ENCODE results near the gene STX10. TPM values are rescaled to one million over a fixed set of nuclear protein-coding genes. Genes with fewer than 3 reads are reported as not detected.

The STX10 gene
- total and polyA plus RNA-seq, 9 donors, result 15.3 to 57.8 (median 43.0) TPM

DNA sequence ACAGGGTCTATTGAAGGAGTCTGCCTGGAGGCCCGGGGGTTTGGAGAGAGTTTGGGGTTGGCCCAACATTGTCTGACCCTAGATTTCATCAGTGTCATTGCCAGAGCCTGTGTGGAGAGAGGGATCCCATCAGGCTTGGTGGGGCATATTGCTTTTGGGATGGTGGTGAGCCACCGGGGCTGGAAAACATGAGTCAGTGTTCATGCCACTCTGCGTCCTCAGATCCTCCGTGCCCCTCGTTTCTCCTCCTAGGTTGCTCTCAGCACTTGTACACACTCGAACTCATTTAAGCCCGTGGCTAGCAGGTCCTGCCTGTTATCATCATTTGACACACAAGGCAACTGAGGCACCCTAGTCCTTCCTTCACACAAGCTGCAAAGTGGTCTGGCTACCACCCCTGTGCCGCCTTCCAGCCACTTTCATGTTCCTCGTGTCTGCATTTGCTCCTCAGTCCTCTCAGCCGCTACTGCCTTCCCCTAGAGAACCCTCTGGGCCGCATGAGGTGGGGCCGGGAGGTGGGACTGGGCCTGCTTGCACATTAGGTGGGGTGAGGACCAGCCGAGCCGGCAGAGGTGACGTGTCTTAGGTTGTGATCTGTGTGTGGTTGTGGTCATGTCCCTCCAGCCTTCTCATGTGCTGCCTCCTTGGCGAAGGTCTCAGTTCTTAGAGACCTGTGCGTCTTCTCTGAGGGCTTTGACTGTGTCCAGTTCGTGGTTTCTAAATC is 28.5 kb downstream of the STX10 start:
- H3K27me3 ChIP-seq, result no peaks in the 10 kb centered on the region
- no peak overlapping the region for H3K4me3 ChIP-seq
- H3K4me1 ChIP-seq (ENCODE audit: insufficient read depth), result peaks cover 9% of the 10 kb centered on the region
- WGBS, 3 donors, result 78 to 86% (median 83%) methylated on average over 18 of the region's 18 CpGs
- no peaks in the 10 kb centered on the region for H3K36me3 ChIP-seq
- TF ChIP-seq POLR2A (IDR thresholded peaks at IDR 0.05) (no peak), EP300 (IDR thresholded peaks at IDR 0.05) (no peak), CTCF (IDR thresholded peaks at IDR 0.05) (no peak)
- intact Hi-C loops (cut with DNase I), result no loop called here
- H3K27ac ChIP-seq, result no peak overlapping the region
- no peaks in the 10 kb centered on the region for H3K9me3 ChIP-seq
- DNase-seq, result no peak

DNA sequence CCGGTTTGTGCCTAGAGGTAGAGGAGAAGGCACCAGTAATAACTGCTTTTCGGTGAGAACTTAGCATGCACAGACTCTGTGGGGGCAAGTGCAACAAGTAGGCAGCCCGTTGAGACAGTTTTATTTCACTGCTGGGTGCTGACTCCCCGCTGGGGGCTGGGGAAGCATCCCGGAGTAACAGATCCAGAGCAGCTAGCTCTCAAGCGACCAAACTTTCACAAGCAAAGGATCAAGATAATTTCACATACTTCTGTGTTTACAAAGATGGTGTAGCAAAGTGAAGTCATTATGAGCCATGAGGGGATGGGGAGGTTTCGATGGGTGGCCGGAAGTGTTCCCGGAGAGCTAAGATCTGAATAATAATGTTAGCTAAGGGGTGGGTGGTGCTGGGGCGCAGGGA is 29.4 kb downstream of the STX10 start:
- Histone ChIP-seq H3K36me3 (no peaks in the 10 kb centered on the region), H3K4me3 (no peak overlapping the region), H3K9me3 (no peaks in the 10 kb centered on the region), H3K27me3 (no peaks in the 10 kb centered on the region), H3K27ac (no peak overlapping the region), H3K4me1 (ENCODE audit: insufficient read depth) (peaks cover 10% of the 10 kb centered on the region)
- no peak for DNase-seq
- WGBS, 3 donors, result 65 to 73% (median 73%) methylated on average over 10 of the region's 10 CpGs
- intact Hi-C loops (cut with DNase I), result no loop called here
- TF ChIP-seq POLR2A (IDR thresholded peaks at IDR 0.05), result no peak
- no peak for TF ChIP-seq EP300 (IDR thresholded peaks at IDR 0.05)
- no peak for TF ChIP-seq CTCF (IDR thresholded peaks at IDR 0.05)

GRCh38 chr19:13120031-13120430 is 30.1 kb downstream of the STX10 start:
- no peak for DNase-seq
- H3K9me3 ChIP-seq, result no peaks in the 10 kb centered on the region
- H3K27ac ChIP-seq, result no peak overlapping the region
- no peaks in the 10 kb centered on the region for H3K36me3 ChIP-seq
- no peaks in the 10 kb centered on the region for H3K27me3 ChIP-seq
- H3K4me3 ChIP-seq, result no peak overlapping the region
- intact Hi-C loops (cut with DNase I), result no loop called here
- H3K4me1 ChIP-seq (ENCODE audit: insufficient read depth), result peaks cover 13% of the 10 kb centered on the region
- WGBS, 3 donors, result 63 to 77% (median 73%) methylated on average over 9 of the region's 9 CpGs
- no peak for TF ChIP-seq POLR2A (IDR thresholded peaks at IDR 0.05)
- TF ChIP-seq EP300 (IDR thresholded peaks at IDR 0.05), result no peak
- TF ChIP-seq CTCF (IDR thresholded peaks at IDR 0.05), result no peak

- Histone ChIP-seq H3K27me3 (no peaks in the 10 kb centered on the region), H3K4me1 (ENCODE audit: insufficient read depth) (peaks cover 13% of the 10 kb centered on the region), H3K36me3 (no peaks in the 10 kb centered on the region), H3K27ac (no peak overlapping the region), H3K9me3 (no peaks in the 10 kb centered on the region), H3K4me3 (no peak overlapping the region)
- intact Hi-C loops (cut with DNase I), result no loop called here
- DNase-seq, result no peak
- WGBS, 3 donors, result 74 to 84% (median 76%) methylated on average over 8 of the region's 8 CpGs
- TF ChIP-seq POLR2A (IDR thresholded peaks at IDR 0.05) (no peak), EP300 (IDR thresholded peaks at IDR 0.05) (no peak), CTCF (IDR thresholded peaks at IDR 0.05) (no peak)
Observed at GRCh38 chr19:13119627-13120026, 30.5 kb downstream of the STX10 start.
